GM21786 (cell line): ENCODE results near the gene CITED4.

Source experiments
- ATAC-seq: cut with Tn5 transposase; IDR thresholded peaks from one replicate; pipeline ENCODE4 v1.9.1; 2021; ENCODE audit not compliant: unreplicated experiment

The CITED4 gene

DNA sequence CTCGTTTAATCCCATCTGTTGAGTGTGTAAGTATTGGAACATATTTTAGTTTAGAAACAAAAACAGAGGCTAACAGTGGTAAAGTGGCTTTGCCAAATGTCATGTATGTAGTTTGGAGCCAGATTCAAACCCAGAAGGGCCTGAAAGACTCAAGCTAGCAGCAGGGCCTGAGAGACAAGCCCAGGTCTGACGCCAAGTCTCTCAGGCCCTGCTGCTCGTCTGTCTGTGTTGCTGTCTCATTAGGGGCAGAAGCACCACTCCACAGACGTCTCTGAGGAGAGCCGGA lies 8.3 kb downstream of the CITED4 start:
- ATAC-seq = no peak

DNA sequence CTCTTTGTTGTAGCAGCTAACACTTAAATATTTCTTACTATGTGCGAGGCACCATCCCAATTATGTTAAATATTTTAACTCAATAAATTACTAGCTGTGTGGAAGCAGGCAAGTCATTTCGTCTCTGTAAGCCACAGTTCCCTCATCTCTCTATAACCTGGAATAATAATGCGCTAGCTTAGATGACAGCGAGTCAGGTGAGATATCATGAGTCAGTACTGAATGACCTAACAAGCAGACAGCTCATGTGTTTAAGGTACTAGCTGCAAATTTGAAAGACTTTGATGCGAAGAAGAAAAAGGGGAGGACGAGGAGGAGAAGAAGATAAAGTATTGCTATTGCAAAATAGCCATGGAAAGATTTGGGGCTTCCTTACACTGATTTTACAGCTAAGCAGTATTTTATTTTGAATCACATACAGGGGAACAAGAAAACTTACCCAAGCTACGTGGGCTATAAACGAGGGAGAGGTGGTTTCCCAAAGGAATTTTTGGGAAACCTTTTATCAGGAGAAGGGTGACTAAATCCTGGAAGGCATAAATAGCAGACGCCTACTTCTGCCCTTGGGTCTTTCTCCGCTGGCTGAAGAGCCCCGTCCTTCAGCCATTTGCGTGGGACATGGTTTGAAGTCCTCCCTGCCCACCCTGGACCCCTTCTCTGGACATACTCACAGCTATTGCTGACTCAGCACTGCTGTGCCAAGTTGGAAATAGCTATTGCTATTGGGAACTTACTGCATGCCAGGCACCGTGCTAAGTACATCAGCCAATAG lies 8.9 kb downstream of the CITED4 start:
- no peak for ATAC-seq

DNA sequence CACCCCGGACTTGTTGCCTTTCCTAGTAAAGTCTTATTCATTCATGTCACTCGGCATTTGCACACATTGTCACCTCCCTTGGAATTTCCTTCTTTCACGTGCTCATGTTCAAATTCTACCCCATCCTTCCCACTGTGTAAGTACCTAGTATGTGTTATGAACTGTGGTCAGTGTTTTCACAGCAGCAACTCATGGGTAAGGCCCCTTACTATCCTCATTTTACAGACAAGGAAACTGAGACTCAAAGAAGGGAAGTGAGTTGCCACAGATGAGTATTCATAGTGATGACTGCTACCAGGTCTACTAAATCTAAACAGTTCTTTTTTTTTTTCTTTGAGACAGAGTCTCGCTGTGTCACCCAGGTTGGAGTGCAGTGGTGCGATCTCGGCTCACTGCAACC lies 10.5 kb downstream of the CITED4 start:
- no peak for ATAC-seq

DNA sequence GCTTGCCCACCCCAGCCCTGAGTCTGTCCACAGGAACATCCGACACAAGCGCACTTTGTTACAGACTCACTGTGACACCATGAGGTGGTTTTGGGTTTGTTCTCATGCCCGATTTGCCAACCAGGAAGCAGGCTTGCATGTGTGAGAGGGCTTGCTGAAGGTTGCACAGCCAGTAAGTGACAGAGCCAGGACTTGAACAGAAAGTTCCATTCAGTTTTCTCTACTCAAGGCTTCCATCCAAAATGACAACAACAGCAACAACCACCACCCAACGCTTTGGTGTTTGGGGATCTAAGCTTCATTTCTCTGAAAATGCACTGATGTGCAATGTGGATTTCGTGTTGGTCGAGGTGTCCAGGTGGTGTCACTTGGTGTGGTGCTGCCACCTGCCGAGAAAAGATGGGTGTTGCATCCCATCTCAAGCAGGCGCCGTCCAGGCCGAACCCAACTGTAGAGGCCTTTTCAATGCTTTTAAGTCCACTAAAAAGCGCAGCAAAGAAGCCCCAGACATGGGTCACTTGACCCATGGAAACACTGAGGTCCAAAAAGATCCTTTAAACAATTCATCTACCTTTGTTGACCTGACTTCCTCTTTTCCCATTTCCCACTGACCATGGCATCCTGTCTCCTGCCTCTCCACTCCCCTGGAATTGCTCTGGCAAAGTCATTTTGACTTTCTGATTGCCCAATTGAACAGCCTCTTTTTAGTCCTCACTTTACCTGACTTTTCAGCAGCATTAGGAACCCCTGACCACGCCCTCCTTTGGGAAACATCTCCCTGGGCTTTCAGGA lies 12.2 kb downstream of the CITED4 start:
- ATAC-seq = no peak

DNA sequence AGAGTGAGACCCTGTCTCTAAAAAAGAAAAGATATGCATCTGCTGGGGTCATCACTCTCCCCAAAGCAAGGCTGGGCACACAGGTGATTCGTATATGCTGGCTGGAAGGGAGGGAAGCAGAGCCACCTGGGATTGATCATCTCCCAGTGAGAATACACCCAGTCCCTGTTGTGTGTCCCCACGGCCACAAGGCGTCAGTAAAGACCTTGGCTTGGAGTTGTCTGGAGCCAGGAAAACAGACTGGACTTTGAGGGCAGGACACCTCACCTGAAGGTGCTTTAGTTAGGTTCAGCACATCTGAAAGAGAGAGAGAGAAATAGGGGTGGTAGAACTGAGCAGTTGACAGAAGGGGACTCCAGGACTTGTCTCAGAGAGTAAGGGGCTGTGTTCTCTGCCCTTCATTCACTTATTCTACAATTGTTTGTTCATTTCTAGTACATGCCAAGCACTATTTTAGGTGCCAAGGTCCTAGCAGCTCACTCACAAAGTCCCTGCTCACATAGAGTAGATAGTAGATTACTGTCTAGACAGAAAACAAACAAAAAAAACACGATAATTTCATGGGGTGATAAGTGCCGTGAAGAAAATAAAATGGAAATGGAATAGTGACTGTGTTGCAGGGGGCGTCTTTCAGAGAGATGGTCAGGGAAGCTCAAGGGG lies 13.5 kb downstream of the CITED4 start:
- ATAC-seq = no peak

DNA sequence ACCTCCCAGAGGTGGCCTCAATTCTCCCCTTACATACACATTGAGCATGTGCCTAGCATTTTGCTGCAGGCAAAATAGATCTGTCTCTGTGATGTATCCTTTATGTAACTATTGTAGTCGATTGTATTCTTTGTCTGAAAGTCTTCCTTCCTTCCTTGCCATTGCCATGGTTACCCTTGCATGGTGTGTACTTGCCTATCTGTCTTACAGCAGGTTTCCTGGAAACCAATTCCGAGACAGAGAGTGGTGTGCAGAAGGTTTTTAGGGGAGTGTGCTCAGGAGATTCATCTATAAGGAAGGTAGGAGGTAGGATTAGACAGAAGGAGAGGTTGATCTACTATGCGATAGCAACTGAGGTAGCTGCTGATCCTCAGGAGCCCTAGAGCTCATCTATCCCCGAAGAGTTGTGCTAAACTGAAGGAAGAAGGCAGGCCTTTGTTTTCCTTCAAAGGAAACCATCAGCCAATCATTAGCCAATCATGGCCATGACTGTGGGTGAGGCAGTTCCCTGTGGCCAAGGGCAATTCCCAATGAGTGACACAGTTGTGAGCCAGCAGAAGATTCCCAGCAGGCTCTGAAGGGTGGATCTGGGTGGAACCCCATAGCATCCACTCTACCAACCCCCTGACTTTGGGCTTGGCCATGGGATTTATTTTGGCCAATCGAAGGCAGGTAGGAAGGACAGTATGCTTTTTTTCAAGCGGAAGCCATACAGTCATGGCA lies 15.0 kb downstream of the CITED4 start:
- ATAC-seq = no peak

DNA sequence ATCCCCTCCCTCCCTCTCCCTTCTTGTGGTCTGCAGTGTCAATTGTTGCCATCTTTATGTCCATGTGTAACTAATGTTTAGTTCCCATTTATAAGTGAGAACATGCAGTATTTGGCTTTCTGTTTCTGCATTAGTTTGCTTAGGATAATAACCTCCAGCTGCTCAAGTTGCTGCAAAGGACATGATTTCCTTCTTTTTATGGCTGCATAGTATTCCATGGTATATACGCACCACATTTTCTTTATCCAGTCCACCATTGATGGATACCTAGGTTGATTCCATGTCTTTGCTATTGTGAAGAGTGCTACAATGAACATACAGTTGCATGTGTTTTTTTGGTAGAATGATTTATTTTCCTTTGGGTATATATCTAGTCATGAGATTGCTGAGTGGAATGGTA lies 16.3 kb downstream of the CITED4 start:
- ATAC-seq = no peak

DNA sequence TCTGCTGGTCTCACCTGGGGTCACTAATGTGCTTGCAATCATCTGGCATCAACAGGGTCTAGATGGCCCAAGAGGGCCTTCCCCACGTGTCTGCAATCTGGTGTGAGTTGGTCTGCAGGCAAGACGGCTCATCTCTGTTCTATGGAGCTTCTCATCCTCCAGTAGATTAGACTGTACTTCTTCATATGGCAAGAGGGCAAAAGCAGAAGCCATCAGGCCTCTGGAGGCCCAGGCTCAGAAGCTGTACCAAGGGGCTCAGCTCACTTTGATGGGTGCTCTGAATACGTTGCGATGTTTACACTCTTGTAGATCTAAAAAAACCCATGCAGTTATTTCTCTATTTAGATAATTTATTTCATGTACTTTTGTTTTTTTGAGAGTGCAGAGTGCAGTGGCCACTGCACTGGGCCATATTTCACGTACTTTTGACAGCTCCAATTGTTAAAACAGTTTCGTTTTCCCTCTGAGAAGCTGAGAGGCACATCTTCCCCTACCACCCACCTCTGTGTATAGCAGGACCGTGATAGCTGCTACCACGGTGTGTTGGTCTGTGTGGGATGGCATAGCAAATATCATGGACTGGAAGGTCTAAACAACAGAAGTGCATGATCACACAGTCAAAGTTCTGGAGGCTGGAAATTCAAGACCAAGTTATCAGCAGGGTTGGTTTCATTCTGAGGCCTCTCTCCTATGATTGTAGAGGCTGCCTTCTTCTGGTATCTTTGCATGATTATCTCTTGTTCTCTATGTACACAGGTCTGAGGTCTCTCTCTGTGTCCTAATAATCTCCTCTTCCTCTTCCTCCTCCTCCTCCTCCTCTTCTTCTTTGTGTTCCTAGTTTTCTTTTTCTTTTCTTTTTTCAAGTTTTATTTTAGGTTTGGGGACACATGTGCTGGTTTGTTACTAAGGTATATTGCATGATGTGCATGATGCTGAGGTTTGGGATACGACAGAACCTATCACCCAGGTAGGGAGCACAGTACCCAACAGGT lies 17.0 kb downstream of the CITED4 start:
- no peak for ATAC-seq

DNA sequence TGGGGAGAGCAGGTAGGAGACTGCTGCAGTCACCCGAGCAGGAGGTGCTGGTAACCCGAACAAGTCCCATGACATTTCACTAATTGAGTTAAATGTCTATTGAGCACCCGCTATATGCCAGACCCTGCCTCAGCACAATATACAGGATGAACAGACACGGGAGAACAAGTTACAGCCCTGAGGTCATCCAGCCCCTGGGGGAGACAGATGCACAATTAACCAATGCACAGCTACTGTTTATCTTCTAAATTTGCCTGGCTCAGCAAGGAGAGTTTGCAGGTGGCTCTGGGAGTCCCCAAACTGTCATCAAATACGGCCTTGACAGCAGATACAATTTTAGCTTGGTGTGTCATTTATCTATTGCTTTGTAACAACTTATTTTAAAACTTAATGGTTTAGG lies 18.1 kb downstream of the CITED4 start:
- no peak for ATAC-seq

DNA sequence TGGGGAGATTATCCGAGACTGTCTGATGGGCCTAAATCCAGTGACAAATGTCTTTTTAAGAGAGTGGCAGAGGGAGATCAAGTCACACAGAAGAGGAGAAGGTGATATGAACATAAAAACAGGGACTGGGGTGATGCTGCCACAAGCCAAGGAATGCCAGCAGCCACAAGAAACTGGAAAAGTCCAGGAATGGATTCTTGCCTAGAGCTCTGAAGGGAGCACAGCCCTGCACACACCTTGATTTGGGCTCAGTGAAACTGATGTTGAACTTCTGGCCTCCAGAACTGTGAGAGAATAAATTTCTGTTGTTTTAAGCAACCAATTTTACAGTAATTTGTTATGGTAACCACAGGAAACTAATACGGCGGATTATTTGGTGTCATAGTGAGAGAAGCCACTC lies 19.5 kb downstream of the CITED4 start:
- no peak for ATAC-seq

DNA sequence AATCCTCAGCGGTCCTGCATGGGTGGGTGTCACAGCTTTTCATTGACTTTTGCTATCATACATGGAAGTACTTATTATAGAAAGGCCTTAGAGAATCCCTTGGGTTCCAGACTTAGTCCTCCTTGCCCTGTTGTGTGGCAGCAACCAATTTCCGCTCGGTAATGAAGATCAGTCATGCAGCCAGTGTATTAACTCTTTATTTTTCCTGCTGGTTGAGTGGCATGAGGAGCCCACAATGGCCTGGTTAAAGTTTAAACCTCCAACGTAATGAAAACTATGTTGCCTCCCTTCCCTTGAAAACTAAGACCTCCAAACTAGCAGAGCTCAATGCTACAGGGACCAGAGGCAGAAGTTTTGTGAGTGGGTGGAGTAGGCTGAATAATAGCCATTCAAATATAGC lies 20.0 kb downstream of the CITED4 start:
- ATAC-seq = no peak

DNA sequence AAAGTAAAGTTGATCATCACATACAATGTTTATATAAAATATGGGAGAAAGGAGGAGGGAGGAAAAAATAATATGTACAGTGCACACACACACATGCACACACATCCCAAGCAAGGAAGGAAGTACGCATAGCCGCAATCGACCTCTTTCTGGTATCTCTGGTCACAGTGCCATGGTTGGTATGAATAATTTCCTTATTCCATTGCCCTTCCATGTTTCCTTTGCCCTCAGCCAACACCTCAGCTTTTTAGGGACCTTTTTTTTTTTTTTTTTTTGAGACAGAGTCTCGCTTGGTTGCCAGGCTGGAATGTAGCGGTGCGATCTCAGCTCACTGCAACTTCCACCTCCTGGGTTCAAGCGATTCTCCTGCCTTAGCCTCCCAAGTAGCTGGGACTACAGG lies 20.6 kb downstream of the CITED4 start:
- no peak for ATAC-seq

DNA sequence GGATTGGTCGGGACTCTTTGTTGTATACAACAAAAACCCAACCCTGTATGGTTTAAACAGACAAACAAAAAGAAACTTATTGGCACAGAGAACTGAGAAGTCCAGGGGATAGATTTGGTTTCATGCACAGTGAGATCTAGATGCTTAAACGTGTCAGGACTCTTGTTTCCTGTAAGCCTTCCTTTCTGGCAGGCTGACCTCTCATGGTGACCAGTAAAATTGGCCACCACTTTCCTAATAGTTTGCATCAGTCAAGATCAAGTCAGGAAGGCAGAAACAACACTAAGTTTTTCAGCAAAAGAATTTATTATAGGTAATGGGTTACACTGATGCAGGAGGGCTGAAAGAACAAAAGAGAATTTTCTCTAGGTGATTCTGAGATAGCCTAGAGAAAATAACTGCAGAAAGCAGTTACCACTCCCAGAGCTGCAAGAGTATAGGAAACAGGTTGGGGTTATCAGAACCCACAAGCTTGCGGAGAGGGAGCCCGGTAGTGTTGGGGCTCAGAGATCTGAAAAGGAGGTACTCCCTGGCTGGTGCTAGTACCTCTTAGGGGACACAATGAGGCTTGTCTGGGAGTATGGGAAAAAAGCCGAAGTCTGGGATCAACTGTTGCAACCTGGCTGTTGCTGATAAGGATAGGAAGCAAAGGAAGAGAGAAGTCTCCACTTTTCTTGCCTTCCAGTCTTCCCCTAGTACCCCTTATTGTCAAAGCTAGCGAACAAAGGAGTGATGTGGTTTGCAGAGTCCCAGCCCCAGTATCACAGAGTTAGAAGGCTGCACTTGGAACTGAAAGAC lies 21.4 kb downstream of the CITED4 start:
- ATAC-seq = no peak

DNA sequence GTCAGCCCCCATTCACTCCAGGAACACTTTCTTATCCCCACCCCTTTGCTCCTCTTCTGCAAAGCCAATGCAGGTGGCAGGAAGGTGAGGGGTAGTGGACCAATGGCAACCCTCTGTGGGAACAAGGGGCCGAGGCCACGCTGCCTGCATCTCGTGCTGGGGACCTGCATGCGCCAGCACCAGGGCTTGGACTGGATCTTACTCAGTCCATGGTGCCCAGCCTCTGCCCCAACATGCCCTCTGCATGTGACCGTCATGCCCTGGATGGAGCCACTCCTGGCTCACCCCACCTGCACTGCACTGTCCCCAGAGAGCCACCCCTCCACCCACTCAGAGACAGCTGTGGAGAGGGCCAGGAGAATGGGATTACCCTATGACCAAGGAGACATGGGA lies 22.2 kb downstream of the CITED4 start:
- no peak for ATAC-seq

DNA sequence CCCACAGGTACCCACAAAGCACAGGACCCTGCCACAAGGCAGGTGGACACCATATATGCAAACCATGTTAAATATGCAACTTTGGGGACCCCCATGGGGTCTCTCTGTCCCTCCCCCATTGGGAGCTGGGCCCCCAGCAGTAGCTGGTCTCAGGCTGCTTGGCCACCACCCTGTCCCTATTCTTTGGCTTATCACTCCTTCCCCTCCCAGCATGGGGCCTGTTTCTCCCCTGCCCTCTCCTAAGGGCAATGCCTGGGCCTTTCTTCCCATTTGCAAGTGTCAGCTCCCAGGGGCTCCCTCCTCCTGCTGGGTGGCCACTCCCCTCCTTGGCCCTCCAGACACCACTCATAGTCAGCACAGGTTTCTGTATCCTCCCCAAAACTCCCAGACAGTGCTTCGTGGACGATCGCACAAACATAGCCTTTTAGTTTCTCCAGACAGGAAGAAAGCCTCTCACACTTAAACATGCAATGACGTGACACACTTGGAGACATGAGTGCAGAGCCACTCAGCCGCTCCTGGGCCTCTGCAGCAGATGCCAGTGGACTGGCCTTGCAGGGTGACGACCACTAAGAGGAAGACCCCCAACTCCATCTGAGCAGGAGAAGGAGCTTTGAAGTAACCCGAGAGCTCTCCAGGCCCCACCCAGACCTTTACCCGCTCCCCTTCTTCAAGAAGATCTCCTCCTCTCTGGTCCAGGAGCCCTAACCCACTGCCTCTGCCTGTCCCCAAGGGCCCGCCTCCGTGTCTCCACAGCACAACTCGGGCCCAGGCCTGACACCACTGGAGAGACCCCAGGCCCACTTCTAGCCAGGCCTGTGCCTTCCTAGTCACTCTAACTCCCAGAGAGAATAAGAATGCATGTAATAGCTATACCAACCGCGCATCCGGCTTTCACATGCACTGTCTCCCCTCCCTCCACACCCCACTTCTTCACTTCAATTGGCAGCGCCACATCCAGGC lies 22.9 kb downstream of the CITED4 start:
- no peak for ATAC-seq

DNA sequence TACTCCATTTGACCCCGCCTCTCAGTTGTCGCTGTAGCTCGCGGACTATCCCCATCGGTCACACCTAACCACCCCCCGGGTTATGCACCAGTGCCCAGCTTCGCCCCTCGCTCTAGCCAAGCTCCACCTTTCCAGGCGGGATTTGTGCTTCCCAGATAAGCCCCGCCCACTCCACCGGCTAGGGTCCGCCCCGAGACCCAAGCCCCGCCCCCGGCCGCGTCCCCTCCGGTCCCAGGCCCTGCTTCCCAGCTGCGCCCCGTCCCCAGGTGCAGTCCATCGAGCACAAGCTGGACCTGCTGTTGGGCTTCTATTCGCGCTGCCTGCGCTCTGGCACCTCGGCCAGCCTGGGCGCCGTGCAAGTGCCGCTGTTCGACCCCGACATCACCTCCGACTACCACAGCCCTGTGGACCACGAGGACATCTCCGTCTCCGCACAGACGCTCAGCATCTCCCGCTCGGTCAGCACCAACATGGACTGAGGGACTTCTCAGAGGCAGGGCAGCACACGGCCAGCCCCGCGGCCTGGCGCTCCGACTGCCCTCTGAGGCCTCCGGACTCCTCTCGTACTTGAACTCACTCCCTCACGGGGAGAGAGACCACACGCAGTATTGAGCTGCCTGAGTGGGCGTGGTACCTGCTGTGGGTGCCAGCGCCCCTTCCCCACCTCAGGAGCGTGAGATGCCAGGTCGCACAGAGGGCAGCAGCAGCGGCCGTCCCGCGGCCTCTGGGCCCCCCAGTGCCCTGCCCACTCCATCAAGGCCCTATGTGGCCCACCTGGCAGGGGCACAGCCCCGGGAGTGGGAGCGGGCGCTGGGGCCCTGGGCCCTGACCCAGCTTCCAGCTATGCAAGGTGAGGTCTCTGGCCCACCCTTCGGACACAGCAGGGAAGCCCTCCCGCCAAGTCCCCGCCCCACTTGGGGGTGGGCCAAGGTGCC lies 23.9 kb downstream of the CITED4 start:
- no peak for ATAC-seq

DNA sequence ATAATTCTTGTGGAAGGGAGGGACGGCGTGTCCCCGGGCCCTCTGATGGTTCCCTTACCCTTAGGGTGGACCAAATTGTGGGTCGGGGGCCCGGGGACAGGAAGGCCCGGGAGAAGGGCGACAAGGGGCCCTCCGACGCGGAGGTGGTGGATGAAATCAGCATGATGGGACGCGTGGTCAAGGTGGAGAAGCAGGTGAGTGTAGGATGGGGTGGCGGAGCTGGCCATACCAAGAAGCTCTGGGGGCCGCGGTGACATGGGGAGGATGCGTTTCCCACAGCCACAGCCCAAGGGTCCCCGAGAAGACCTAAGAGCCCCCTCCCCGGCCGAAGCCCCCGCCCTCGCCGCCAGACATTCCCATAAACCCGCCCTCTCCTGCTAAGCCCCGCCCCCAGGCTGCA lies 24.6 kb downstream of the CITED4 start:
- ATAC-seq = no peak
